ENCODE measurements around the gene GLRA2.

GRCh38 chrX:14501327-14501726 is 28.0 kb upstream of the GLRA2 start:
- no peak for TF ChIP-seq NFIC (IDR thresholded peaks at IDR 0.05; ENCODE audit: borderline replicate concordance)
- TF ChIP-seq MXI1 (IDR thresholded peaks at IDR 0.05; ENCODE audit: low read depth, low read length), result no peak
- no peak for TF ChIP-seq SIN3A (IDR thresholded peaks at IDR 0.05; ENCODE audit: borderline replicate concordance, low read depth, low read length)
- TF ChIP-seq CTCF (IDR thresholded peaks at IDR 0.05), result no peak
- TF ChIP-seq MAX (IDR thresholded peaks at IDR 0.05; ENCODE audit: low read depth), result no peak
- no peak for TF ChIP-seq JUND (IDR thresholded peaks at IDR 0.05)
- no peak for TF ChIP-seq ELF1 (IDR thresholded peaks at IDR 0.05)
- TF ChIP-seq POLR2AphosphoS5 (IDR thresholded peaks at IDR 0.05; ENCODE audit: low read depth, low read length), result no peak
- TF ChIP-seq GABPA (IDR thresholded peaks at IDR 0.05; ENCODE audit: low read depth), result no peak
